ENCODE measurements around the gene XNDC1N. TPM values are rescaled to one million over a fixed set of nuclear protein-coding genes. Genes with fewer than 3 reads are reported as not detected.

The XNDC1N gene
- total and polyA plus RNA-seq, 2 of the 13 experiments (the other 11 are each of a cell fraction or from before 2014, with no cell fraction given) = 3.4 to 7.5 TPM

- TF ChIP-seq KDM2A (CRISPR knock-in tag; IDR thresholded peaks at IDR 0.05; ENCODE audit: borderline replicate concordance, low read depth) (peak; percentile 36), MTF1 (CRISPR knock-in tag; IDR thresholded peaks at IDR 0.05) (no peak), NR2F6 (IDR thresholded peaks at IDR 0.05) (peak; percentile 91), NR2F6 (CRISPR knock-in tag; IDR thresholded peaks at IDR 0.05) (no peak; the same call in 1 of the 2 replicates), ZNF44 (CRISPR knock-in tag; IDR thresholded peaks at IDR 0.05) (0 out of 2 replicates have a peak, but pooled peaks have one; percentile 8), XRCC5 (optimal IDR thresholded peaks at IDR 0.05; ENCODE audit: low read length) (no peak), ZNF737 (CRISPR knock-in tag; IDR thresholded peaks at IDR 0.05; ENCODE audit: borderline replicate concordance) (no peak), CREM (IDR thresholded peaks at IDR 0.05) (peak; percentile 95), CREM (CRISPR knock-in tag; IDR thresholded peaks at IDR 0.05) (no peak), GMEB2 (CRISPR knock-in tag; IDR thresholded peaks at IDR 0.05; ENCODE audit: low read depth) (no peak), TARDBP (CRISPR knock-in tag; IDR thresholded peaks at IDR 0.05) (no peak), ZNF891 (CRISPR knock-in tag; IDR thresholded peaks at IDR 0.05) (0 out of 2 replicates have a peak, but pooled peaks have one; percentile 48), ZNF557 (CRISPR knock-in tag; IDR thresholded peaks at IDR 0.05) (no peak), ARID3A (IDR thresholded peaks at IDR 0.05; ENCODE audit: low read depth, low read length) (no peak), ZBTB7A (CRISPR knock-in tag; IDR thresholded peaks at IDR 0.05) (no peak), ZNF556 (CRISPR knock-in tag; IDR thresholded peaks at IDR 0.05; ENCODE audit: borderline replicate concordance) (0 out of 2 replicates have a peak, but pooled peaks have one; percentile 5), KMT2A (CRISPR knock-in tag; IDR thresholded peaks at IDR 0.05) (peak; percentile 85; the same call in 1 of the 2 replicates), ZNF143 (CRISPR knock-in tag; IDR thresholded peaks at IDR 0.05) (peak; percentile 97), ZEB1 (IDR thresholded peaks at IDR 0.05; ENCODE audit: insufficient replicate concordance, low read depth) (peak; percentile 53), RBAK (CRISPR knock-in tag; IDR thresholded peaks at IDR 0.05) (no peak), DRAP1 (CRISPR knock-in tag; IDR thresholded peaks at IDR 0.05) (no peak), SYNCRIP (IDR thresholded peaks at IDR 0.05; ENCODE audit: insufficient read depth, low read depth, low read length) (no peak), TAF1 (CRISPR knock-in tag; IDR thresholded peaks at IDR 0.05) (no peak), EHMT2 (IDR thresholded peaks at IDR 0.05; ENCODE audit: borderline replicate concordance, low read depth, low read length) (peak; percentile 45; the same call in 1 of the 2 replicates), ZNF607 (CRISPR knock-in tag; IDR thresholded peaks at IDR 0.05; ENCODE audit: borderline replicate concordance) (no peak), SP1 (IDR thresholded peaks at IDR 0.05) (no peak), SP1 (CRISPR knock-in tag; IDR thresholded peaks at IDR 0.05) (no peak)
Observed at GRCh38 chr11:71927820-71928736, at the start of gene XNDC1N (continued).
